Measurements from ENCODE around the gene PTH2R. TPM values are rescaled to one million over a fixed set of nuclear protein-coding genes. Genes with fewer than 3 reads are reported as not detected.
"Not testable (repeated sequence)": the region's sequence is repeated elsewhere in the genome, so short reads cannot be mapped to it uniquely, and the experiment has no call there.

The PTH2R gene
- total RNA-seq, 1 donor from 2014 or later = not detected

DNA sequence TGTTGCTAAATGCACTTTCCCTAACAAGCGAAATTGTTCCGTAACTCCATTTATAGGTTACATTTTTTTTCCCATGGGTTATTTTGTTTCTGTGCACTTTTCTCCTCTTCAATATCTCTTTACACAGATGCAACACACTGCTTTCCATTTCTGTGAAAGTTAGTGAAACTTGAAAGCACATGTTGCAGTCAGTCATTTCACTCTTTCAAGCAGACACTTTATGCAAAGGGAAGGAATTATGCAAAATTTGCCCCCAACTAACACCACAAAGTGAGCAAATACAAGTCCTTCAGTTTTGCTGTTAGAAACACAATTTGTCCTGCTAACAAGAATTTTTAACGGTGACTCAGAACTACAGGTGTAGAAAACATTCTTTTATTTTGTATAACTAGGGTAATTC lies 124.8 kb downstream of the PTH2R start:
- TF ChIP-seq, protein P1, sequence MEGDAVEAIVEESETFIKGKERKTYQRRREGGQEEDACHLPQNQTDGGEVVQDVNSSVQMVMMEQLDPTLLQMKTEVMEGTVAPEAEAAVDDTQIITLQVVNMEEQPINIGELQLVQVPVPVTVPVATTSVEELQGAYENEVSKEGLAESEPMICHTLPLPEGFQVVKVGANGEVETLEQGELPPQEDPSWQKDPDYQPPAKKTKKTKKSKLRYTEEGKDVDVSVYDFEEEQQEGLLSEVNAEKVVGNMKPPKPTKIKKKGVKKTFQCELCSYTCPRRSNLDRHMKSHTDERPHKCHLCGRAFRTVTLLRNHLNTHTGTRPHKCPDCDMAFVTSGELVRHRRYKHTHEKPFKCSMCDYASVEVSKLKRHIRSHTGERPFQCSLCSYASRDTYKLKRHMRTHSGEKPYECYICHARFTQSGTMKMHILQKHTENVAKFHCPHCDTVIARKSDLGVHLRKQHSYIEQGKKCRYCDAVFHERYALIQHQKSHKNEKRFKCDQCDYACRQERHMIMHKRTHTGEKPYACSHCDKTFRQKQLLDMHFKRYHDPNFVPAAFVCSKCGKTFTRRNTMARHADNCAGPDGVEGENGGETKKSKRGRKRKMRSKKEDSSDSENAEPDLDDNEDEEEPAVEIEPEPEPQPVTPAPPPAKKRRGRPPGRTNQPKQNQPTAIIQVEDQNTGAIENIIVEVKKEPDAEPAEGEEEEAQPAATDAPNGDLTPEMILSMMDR (IDR thresholded peaks at IDR 0.05; ENCODE audit: insufficient read depth, low read length, poor library complexity, severe bottlenecking) = no peak
- no peak for DNase-seq (ENCODE audit: low read depth)
- Histone ChIP-seq H3K4me3 (ENCODE audit: low read depth, low read length) (no peak overlapping the region), H3K27me3 (ENCODE audit: control insufficient read depth, insufficient read depth, low read length) (no peaks in the 10 kb centered on the region), H3K36me3 (ENCODE audit: control insufficient read depth, insufficient read depth, low read length) (no peaks in the 10 kb centered on the region)

DNA sequence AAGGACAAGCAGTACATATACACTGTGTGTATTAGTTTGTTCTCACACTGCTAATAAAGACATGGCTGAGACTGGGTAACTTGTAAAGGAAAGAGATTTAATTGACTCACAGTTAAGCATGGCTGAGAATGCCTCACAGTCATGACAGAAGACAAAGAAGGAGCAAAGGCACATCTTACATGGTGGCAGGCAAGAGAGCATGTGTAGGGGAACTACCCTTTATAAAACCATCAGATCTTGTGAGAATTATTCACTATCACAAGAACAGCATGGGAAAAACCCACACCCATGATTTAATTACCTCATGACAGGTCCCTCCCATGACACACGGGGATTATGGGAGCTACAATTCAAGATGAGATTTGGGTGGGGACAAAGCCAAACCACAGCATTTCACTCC lies 129.0 kb downstream of the PTH2R start:
- H3K27me3 ChIP-seq (ENCODE audit: control insufficient read depth, insufficient read depth, low read length); DNase-seq (ENCODE audit: low read depth); H3K36me3 ChIP-seq (ENCODE audit: control insufficient read depth, insufficient read depth, low read length); H3K4me3 ChIP-seq (ENCODE audit: low read depth, low read length): not testable (repeated sequence)

DNA sequence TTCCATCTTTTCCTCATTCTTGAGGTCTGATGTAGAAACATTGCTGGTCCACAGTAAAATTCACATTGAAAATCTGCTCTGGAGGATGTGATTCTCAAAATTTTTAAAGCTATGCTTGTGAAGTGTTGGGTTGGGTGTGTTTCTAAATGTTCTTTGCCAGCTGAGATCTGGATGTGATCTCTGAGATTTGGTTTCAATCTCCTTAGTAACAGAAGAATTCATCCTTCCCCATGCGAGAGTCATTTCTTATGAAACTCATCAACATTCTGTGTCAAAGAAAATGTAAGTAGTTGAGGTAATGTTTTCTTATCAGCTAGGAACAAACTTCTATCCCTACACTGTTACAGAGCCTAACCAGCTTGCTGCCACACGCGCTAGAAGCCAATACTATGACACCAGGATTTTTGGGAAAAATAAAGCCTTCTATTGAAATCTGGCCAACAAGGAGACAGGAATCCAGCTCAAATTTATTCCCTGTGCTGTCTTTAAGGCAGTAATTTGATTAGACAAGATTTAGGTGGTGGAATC lies 134.9 kb downstream of the PTH2R start:
- Histone ChIP-seq H3K27me3 (ENCODE audit: control insufficient read depth, insufficient read depth, low read length) (no peaks in the 10 kb centered on the region), H3K4me3 (ENCODE audit: low read depth, low read length) (no peak overlapping the region), H3K36me3 (ENCODE audit: control insufficient read depth, insufficient read depth, low read length) (no peaks in the 10 kb centered on the region)
- no peak for DNase-seq (ENCODE audit: low read depth)
- TF ChIP-seq, protein P1 (IDR thresholded peaks at IDR 0.05; ENCODE audit: insufficient read depth, low read length, poor library complexity, severe bottlenecking) = no peak

DNA sequence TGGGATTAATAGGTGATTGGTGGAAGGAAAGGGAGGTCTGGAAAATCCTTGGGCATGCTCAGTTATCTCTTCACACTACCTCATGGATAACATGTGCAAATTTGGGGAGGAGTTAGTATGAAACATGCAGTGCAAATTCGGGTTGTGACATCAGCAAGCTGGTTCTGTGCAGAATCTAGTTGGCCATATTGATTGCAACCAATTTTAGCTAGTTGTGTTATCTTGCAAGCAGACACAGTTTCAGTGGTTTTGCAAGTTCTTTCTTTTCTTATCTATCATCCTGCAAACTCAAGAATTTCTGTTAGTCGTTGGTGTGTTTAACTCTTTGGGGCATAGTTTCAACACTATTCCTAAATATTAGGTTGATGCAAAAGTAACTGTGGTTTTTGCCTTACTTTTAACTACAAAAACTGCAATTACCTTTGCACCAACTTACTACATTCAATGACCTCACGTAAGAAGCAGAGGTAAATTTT lies 135.4 kb downstream of the PTH2R start:
- DNase-seq (ENCODE audit: low read depth) = no peak
- Histone ChIP-seq H3K4me3 (ENCODE audit: low read depth, low read length) (no peak overlapping the region), H3K27me3 (ENCODE audit: control insufficient read depth, insufficient read depth, low read length) (no peaks in the 10 kb centered on the region), H3K36me3 (ENCODE audit: control insufficient read depth, insufficient read depth, low read length) (no peaks in the 10 kb centered on the region)
- TF ChIP-seq, protein P1 (IDR thresholded peaks at IDR 0.05; ENCODE audit: insufficient read depth, low read length, poor library complexity, severe bottlenecking) = no peak

DNA sequence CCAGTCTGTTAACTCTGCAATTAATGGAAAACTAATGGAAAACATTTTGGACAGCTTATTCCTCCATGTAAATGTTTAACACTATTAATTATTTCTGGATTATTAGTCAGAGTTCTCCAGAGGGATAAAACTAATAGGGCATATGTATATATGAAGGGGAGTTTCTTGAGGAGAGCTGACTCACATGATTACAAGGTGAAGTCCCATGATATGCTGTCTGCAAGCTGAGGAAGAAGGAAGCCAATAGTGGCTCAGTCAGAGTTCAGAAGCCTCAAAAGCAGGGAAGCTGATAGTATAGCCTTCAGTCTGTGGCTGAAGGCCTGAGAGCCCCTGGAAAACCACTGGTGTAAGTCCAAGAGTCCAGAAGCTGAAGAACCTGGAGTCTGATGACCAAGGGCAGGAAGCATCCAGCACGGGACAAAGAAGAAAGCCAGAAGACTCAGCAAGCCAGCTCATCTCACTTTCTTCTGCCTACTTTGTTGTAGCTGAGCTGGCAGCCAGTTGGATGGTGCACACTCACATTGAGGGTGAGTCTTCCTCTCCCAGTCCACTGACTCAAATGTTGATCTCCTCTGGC lies 136.0 kb downstream of the PTH2R start:
- Histone ChIP-seq H3K27me3 (ENCODE audit: control insufficient read depth, insufficient read depth, low read length) (no peaks in the 10 kb centered on the region), H3K36me3 (ENCODE audit: control insufficient read depth, insufficient read depth, low read length) (no peaks in the 10 kb centered on the region), H3K4me3 (ENCODE audit: low read depth, low read length) (no peak overlapping the region)
- TF ChIP-seq, protein P1 (IDR thresholded peaks at IDR 0.05; ENCODE audit: insufficient read depth, low read length, poor library complexity, severe bottlenecking) = no peak
- peak; percentile 71 for DNase-seq (ENCODE audit: low read depth)

Other genes starting within 250 kb of the PTH2R start
- gene CRYGA, start 243.2 kb upstream of the PTH2R start, total RNA-seq = not detected in 2 replicates
- not detected in 2 replicates for gene C2orf80, start 216.8 kb upstream of the PTH2R start, total RNA-seq
- gene IDH1, start 151.7 kb upstream of the PTH2R start, total RNA-seq = 98.9 and 108 TPM in 2 replicates
- gene PIKFYVE, start 140.5 kb upstream of the PTH2R start, total RNA-seq = 24.2 and 29.1 TPM in 2 replicates